ENCODE data around the gene GGNBP2.
"Not testable (repeated sequence)": the region's sequence is repeated elsewhere in the genome, so short reads cannot be mapped to it uniquely, and the experiment has no call there.

The GGNBP2 gene

DNA sequence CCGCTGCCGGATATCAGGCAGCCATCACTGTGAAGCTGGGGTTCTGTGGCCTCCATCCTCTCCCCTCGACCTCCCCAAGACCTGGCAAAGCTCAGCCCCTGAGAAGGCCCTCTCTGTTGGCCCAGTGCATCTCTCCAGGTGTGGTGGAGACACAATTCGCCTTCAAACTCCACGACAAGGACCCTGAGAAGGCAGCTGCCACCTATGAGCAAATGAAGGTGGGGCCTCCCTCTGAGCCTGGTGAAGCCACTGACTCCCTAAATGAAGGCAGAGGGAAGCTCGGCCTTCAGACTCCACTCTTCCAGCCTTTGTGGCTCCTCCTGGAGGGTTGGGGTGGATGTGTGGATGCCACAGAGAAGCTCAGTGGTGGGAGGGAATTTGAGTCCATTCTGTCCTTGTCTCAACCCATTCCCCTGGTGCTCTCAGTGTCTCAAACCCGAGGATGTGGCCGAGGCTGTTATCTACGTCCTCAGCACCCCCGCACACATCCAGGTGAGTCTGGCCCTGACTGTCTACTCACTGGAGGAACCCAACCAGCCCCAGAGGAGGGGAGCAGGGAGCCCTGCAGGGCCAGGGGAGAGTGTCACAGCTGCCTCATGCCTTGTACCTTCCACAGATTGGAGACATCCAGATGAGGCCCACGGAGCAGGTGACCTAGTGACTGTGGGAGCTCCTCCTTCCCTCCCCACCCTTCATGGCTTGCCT is 55.0 kb downstream of the GGNBP2 start:
- Histone ChIP-seq H3K9ac (ENCODE audit: low read depth, low read length) (no peak overlapping the region), H3K36me3 (ENCODE audit: insufficient read depth, low read depth, low read length) (peaks cover 44% of the 10 kb centered on the region), H3K27me3 (ENCODE audit: insufficient read depth, low read length) (peaks cover 8% of the 10 kb centered on the region; the same call in 1 of the 2 replicates), H3K27ac (ENCODE audit: low read length) (no peak overlapping the region), H3K9me3 (ENCODE audit: insufficient read depth, low read depth, low read length) (no peaks in the 10 kb centered on the region), H3K4me1 (ENCODE audit: insufficient read depth, low read length) (peaks cover 13% of the 10 kb centered on the region; the same call in 1 of the 2 replicates), H3K4me3 (ENCODE audit: low read length) (no peak overlapping the region)

DNA sequence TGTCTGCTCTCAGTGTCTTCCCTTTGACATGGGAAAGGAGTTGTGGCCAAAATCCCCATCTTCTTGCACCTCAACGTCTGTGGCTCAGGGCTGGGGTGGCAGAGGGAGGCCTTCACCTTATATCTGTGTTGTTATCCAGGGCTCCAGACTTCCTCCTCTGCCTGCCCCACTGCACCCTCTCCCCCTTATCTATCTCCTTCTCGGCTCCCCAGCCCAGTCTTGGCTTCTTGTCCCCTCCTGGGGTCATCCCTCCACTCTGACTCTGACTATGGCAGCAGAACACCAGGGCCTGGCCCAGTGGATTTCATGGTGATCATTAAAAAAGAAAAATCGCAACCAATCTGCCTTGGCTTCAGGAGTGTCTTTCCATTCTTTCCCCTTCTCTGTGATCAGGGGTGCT is 55.7 kb downstream of the GGNBP2 start:
- H3K9ac ChIP-seq (ENCODE audit: low read depth, low read length), result peak overlapping the region; percentile 89; the same call in 1 of the 2 replicates

DNA sequence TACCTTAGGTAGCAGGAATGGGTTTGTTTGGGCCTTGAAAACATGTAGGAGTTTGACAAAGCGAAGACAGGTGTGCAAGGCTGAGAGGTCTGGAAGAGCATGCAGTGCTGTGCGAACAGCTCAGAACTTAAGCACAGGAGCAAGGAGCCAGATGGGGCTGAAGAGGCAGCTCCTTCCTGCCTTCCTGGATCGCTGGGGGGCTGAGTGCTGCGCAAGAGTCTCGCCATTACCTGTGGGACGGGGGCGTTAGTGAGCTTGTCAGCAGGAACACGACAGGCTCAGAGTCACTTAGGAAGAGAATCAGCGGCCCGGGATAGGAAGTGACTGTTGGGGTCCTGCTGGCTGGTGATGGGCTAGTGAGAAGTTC is 56.2 kb downstream of the GGNBP2 start:
- Histone ChIP-seq H3K27ac (ENCODE audit: low read length) (peak overlapping the region; percentile 60), H3K36me3 (ENCODE audit: insufficient read depth, low read depth, low read length) (peaks cover 36% of the 10 kb centered on the region), H3K4me1 (ENCODE audit: insufficient read depth, low read length) (peaks cover 13% of the 10 kb centered on the region; the same call in 1 of the 2 replicates)

More for the DNA sequence above, 55.7 kb downstream of the GGNBP2 start:
- peak overlapping the region; percentile 60 for H3K27ac ChIP-seq (ENCODE audit: low read length)
- peaks cover 13% of the 10 kb centered on the region; the same call in 1 of the 2 replicates for H3K4me1 ChIP-seq (ENCODE audit: insufficient read depth, low read length)
- H3K27me3 ChIP-seq (ENCODE audit: insufficient read depth, low read length), result peaks cover 8% of the 10 kb centered on the region; the same call in 1 of the 2 replicates
- peaks cover 41% of the 10 kb centered on the region for H3K36me3 ChIP-seq (ENCODE audit: insufficient read depth, low read depth, low read length)
- H3K4me3 ChIP-seq (ENCODE audit: low read length), result peak overlapping the region; percentile 90; the same call in 1 of the 2 replicates
- no peaks in the 10 kb centered on the region for H3K9me3 ChIP-seq (ENCODE audit: insufficient read depth, low read depth, low read length)

DNA sequence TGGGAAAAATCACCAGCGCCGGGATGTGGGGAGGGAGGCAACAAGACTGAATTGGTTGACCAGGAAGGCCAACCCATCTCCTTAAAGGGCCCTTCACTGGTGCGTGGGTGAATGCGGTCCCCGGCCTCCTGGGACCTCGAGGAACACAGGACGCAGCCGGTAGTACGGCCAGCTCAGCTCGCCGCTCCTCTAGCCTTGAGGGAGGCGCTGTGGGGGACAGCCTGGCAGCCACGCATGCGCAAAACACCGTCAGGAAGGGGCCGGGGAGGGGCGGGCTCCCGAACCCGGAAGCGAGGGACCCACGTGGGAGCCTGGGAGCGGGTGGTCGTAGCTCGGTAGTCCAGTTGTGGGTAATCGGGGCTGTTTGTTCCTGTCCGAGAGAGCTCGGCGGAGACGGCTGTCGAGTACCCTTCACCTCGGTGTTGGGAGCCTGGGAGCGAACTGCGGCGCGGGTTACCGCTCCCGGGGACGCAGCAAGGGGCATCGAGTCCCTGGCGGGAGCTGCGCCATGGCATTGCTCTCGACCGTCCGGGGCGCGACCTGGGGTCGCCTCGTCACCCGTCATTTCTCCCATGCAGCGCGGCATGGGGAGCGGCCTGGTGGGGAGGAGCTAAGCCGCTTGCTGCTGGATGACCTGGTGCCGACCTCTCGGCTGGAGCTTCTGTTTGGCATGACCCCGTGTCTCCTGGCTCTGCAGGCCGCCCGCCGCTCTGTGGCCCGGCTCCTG is 56.7 kb downstream of the GGNBP2 start, which contains the start of gene MRM1:
Gene MRM1, plus strand, starts transcription at position 281 of the 727 bp plus-strand sequence. Its CDS starts 228 bp downstream, at position 509.
- H3K9ac ChIP-seq (ENCODE audit: low read depth, low read length), result peak within 1 kb of the TSS; percentile 89
- H3K4me1 ChIP-seq (ENCODE audit: insufficient read depth, low read length), result peaks cover 13% of the 10 kb centered on the region; the same call in 1 of the 2 replicates
- peak within 1 kb of the TSS; percentile 60 for H3K27ac ChIP-seq (ENCODE audit: low read length)
- H3K9me3 ChIP-seq (ENCODE audit: insufficient read depth, low read depth, low read length), result no peaks in the 10 kb centered on the region
- H3K27me3 ChIP-seq (ENCODE audit: insufficient read depth, low read length), result peaks cover 8% of the 10 kb centered on the region; the same call in 1 of the 2 replicates
- H3K36me3 ChIP-seq (ENCODE audit: insufficient read depth, low read depth, low read length), result peaks cover 33% of the 10 kb centered on the region
- peak within 1 kb of the TSS; percentile 90 for H3K4me3 ChIP-seq (ENCODE audit: low read length)

More for the DNA sequence above, 56.2 kb downstream of the GGNBP2 start:
- peaks cover 8% of the 10 kb centered on the region; the same call in 1 of the 2 replicates for H3K27me3 ChIP-seq (ENCODE audit: insufficient read depth, low read length)
- H3K9ac ChIP-seq (ENCODE audit: low read depth, low read length), result peak overlapping the region; percentile 89
- H3K4me3 ChIP-seq (ENCODE audit: low read length), result peak overlapping the region; percentile 90
- no peaks in the 10 kb centered on the region for H3K9me3 ChIP-seq (ENCODE audit: insufficient read depth, low read depth, low read length)

DNA sequence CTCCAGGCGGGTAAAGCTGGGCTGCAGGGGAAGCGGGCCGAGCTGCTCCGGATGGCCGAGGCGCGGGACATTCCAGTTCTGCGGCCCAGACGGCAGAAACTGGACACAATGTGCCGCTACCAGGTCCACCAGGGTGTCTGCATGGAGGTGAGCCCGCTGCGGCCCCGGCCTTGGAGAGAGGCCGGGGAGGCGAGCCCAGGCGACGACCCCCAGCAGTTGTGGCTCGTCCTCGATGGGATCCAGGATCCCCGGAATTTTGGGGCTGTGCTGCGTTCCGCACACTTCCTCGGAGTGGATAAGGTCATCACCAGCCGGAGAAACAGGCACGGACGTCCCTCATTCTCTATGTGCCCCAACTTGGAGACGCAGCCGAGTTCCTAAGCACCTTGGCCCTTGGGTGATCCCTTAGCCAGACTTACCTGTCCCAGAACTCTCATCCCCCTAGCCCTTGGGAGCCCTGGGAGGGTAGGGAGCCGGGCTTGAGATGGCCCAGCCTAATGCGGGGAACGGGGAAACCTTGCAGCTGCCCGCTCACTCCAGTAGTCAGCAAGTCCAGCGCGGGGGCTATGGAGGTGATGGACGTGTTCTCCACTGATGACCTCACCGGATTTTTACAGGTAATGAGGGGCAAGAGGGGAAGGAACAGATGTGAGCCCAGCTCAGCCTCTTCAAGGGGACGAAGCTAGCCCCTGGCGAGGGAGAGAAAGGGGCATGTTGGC is 57.5 kb downstream of the GGNBP2 start:
- Histone ChIP-seq H3K9me3 (ENCODE audit: insufficient read depth, low read depth, low read length) (no peaks in the 10 kb centered on the region), H3K36me3 (ENCODE audit: insufficient read depth, low read depth, low read length) (peaks cover 26% of the 10 kb centered on the region), H3K27me3 (ENCODE audit: insufficient read depth, low read length) (peaks cover 8% of the 10 kb centered on the region; the same call in 1 of the 2 replicates), H3K4me1 (ENCODE audit: insufficient read depth, low read length) (peaks cover 13% of the 10 kb centered on the region; the same call in 1 of the 2 replicates), H3K4me3 (ENCODE audit: low read length) (peak overlapping the region; percentile 90), H3K9ac (ENCODE audit: low read depth, low read length) (peak overlapping the region; percentile 89), H3K27ac (ENCODE audit: low read length) (no peak overlapping the region)

DNA sequence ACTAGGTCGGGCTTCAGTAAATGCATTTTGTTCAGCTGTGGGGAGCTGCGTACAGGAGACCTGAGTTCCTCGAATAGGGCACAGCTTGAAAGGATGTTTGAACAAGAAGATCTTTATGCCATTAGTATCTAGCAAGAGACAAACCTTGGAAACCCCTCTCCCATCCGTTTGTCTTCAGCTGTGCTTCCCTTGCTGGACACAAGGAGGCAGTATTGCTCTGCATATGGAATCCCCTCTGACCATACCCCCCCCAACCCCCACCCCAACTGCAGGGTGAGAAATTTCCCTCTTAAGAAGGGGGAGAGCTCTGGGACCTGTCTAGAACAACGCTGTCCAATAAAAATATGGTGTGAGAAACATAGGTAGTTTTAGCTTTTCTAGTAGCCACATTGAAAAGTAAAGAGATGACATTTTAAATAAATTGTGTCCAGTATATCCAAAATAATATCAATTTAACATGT is 58.2 kb downstream of the GGNBP2 start:
- Histone ChIP-seq H3K9me3 (ENCODE audit: insufficient read depth, low read depth, low read length) (no peaks in the 10 kb centered on the region), H3K27me3 (ENCODE audit: insufficient read depth, low read length) (peaks cover 8% of the 10 kb centered on the region; the same call in 1 of the 2 replicates), H3K4me1 (ENCODE audit: insufficient read depth, low read length) (peaks cover 13% of the 10 kb centered on the region; the same call in 1 of the 2 replicates), H3K27ac (ENCODE audit: low read length) (no peak overlapping the region), H3K36me3 (ENCODE audit: insufficient read depth, low read depth, low read length) (peaks cover 23% of the 10 kb centered on the region), H3K4me3 (ENCODE audit: low read length) (peak overlapping the region; percentile 90), H3K9ac (ENCODE audit: low read depth, low read length) (peak overlapping the region; percentile 89; the same call in 1 of the 2 replicates)

DNA sequence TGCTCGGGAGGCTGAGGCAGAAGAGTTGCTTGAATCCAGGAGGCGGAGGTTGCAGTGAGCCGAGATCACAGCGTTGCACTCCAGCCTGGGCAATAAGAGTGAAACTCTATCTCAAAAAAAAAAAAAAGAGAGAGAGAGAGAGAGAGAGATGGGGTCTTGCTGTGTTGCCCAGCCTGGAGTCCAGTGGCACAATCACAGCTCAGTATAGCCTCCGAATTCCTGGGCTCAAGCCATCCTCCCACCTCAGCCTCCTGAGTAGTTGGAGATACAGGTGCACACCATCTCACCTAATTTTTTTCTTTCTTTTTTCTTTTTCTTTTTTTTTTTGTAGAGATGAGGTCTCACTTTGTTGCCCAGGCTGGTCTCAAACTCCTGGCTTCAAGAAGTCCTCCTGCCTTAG is 60.3 kb downstream of the GGNBP2 start:
- not testable (repeated sequence) for H3K4me3 ChIP-seq (ENCODE audit: low read length); H3K27ac ChIP-seq (ENCODE audit: low read length); H3K9me3 ChIP-seq (ENCODE audit: insufficient read depth, low read depth, low read length); H3K9ac ChIP-seq (ENCODE audit: low read depth, low read length); H3K27me3 ChIP-seq (ENCODE audit: insufficient read depth, low read length)
- peaks cover 10% of the 10 kb centered on the region for H3K36me3 ChIP-seq (ENCODE audit: insufficient read depth, low read depth, low read length)
- peaks cover 13% of the 10 kb centered on the region; the same call in 1 of the 2 replicates for H3K4me1 ChIP-seq (ENCODE audit: insufficient read depth, low read length)

DNA sequence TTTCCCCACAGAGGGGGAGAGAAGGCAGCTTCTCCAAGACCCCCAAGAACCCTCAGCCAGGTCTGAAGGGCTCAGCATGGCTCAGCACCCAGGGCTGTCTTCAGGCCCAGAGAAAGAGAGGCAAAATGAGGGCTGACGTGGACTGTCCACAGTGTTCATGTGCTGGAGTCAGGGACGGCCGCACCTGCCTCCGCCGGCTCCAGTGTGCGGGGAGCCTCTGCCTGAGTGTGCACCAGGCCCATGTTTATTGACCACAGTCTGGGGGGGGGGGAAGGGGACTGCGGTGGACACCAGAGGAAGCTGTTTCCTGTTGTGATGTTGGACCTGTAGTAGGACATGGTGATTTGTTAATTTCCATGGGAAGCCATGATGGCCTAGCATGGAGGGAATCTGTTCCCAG is 63.6 kb downstream of the GGNBP2 start:
- H3K4me3 ChIP-seq (ENCODE audit: low read length), result no peak overlapping the region
- no peak overlapping the region for H3K9ac ChIP-seq (ENCODE audit: low read depth, low read length)
- H3K4me1 ChIP-seq (ENCODE audit: insufficient read depth, low read length), result peaks cover 13% of the 10 kb centered on the region; the same call in 1 of the 2 replicates
- peaks cover 9% of the 10 kb centered on the region; the same call in 1 of the 2 replicates for H3K36me3 ChIP-seq (ENCODE audit: insufficient read depth, low read depth, low read length)
- H3K27ac ChIP-seq (ENCODE audit: low read length), result no peak overlapping the region
- H3K27me3 ChIP-seq (ENCODE audit: insufficient read depth, low read length), result no peaks in the 10 kb centered on the region
- H3K9me3 ChIP-seq (ENCODE audit: insufficient read depth, low read depth, low read length), result no peaks in the 10 kb centered on the region

DNA sequence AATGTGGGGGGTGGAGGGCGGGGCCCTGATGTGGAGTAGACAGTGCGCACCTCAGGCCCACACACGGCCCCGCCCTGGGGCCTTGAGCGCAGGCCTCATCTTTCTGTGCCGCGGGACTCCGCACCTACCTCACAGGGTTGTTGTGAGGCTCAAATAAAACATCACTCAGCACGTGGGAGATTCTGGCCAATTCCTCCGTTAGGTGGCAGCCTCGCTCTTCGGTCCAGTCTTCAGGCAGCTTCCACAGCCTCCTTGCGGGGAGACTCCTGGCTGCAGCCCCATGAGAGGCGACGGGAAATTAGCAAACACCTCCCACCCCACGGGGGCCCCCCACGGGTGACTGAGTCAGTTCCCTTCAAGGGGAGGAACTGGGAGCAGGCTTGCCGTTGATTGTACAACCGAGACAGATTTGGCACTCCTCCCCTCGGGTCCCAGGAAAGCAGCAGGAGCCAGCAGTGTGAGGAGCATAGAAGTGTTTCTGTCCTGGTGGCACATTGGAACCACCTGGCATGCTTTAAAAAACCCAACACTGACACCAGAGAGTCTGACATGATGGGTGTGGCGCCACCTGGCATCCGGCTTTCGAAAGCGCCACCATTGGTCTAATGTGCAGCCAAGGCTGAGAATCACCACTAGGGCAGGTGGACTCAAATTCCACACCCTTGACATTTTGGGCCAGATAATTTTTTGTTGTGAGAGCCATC is 64.2 kb downstream of the GGNBP2 start:
- no peaks in the 10 kb centered on the region for H3K27me3 ChIP-seq (ENCODE audit: insufficient read depth, low read length)
- H3K4me3 ChIP-seq (ENCODE audit: low read length), result no peak overlapping the region
- no peak overlapping the region for H3K27ac ChIP-seq (ENCODE audit: low read length)
- peaks cover 13% of the 10 kb centered on the region; the same call in 1 of the 2 replicates for H3K4me1 ChIP-seq (ENCODE audit: insufficient read depth, low read length)
- H3K9me3 ChIP-seq (ENCODE audit: insufficient read depth, low read depth, low read length), result no peaks in the 10 kb centered on the region
- peaks cover 9% of the 10 kb centered on the region; the same call in 1 of the 2 replicates for H3K36me3 ChIP-seq (ENCODE audit: insufficient read depth, low read depth, low read length)
- no peak overlapping the region for H3K9ac ChIP-seq (ENCODE audit: low read depth, low read length)

DNA sequence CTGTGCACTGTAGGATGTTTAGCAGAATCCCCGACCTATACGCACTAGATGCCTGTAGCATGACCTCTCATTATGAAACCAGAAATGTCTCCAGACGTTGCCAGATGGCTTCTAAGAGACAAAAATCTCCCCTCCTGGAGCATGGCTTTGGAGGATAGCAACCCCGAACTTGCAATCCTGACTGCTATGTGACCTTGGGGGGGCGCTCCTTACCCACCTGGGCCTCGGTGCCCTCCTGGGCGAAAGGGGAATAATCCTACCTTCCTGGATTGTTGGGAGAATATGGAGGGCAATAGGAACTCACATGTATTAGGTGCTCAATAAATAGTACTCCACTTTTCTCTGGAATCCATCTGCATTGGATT is 64.8 kb downstream of the GGNBP2 start:
- H3K36me3 ChIP-seq (ENCODE audit: insufficient read depth, low read depth, low read length), result peaks cover 9% of the 10 kb centered on the region; the same call in 1 of the 2 replicates
- H3K27me3 ChIP-seq (ENCODE audit: insufficient read depth, low read length), result no peaks in the 10 kb centered on the region
- no peak overlapping the region for H3K9ac ChIP-seq (ENCODE audit: low read depth, low read length)
- H3K27ac ChIP-seq (ENCODE audit: low read length), result no peak overlapping the region
- no peak overlapping the region for H3K4me3 ChIP-seq (ENCODE audit: low read length)
- no peaks in the 10 kb centered on the region for H3K9me3 ChIP-seq (ENCODE audit: insufficient read depth, low read depth, low read length)
- H3K4me1 ChIP-seq (ENCODE audit: insufficient read depth, low read length), result peaks cover 15% of the 10 kb centered on the region; the same call in 1 of the 2 replicates

Measured in iPS-20b (cell line).